Endothelial cell of umbilical vein (primary cell): ENCODE measurements around the gene GNPAT. TPM values are rescaled to one million over a fixed set of nuclear protein-coding genes. Genes with fewer than 3 reads are reported as not detected.

Experiments used
- BruUV-seq: library from RNA; stranded (reverse); fragments of 400-500 nt; replicated peaks from 2 replicates; lab custom pipeline; 2021; lab: Mats Ljungman, UMichigan
- CTCF ChIA-PET: fragments of 300-600, 350-600 bp; sonication (Branson Sonifier 250); formaldehyde crosslinking; loops from one replicate; lab custom pipeline; 2021; ENCODE audit warnings: antibody characterized with exemption, inconsistent platforms; lab: Charles Lee
- POLR2A ChIA-PET: fragments of 300-600, 350-600 bp; sonication (Branson Sonifier 250); formaldehyde crosslinking; loops from one replicate; lab custom pipeline; 2021; ENCODE audit warnings: antibody characterized with exemption, inconsistent platforms; lab: Charles Lee
- DNase-seq: peaks from one replicate; pipeline ENCODE4 v3.0.0-alpha.2; 2011; ENCODE audit warnings: low read depth, low spot score
- FAIRE-seq: peaks from 2 replicates; lab custom pipeline; 2011; peaks lifted over from hg19 to GRCh38; lab: Jason Lieb, UNC
- H2AFZ ChIP-seq: 2 replicates; pipeline ENCODE4 v1.6.0; 2012; ENCODE audit warnings: low read depth, low read length, control low read depth, inconsistent platforms
- H3K27ac ChIP-seq: 2 replicates; pipeline ENCODE4 v1.5.1; 2011; ENCODE audit warnings: low read depth, mild to moderate bottlenecking, control low read depth, low read length, moderate library complexity; ENCODE audit not compliant: insufficient read depth
- H3K27me3 ChIP-seq, 2 experiments: 2 replicates each; pipeline versions ENCODE4 v1.6.0 to v1.6.1; 2011; ENCODE audit warnings: low read length in 2 of 2, mixed read lengths in 1 of 2; ENCODE audit not compliant: control insufficient read depth in 2 of 2, insufficient read depth in 2 of 2
- H3K36me3 ChIP-seq, 2 experiments: 2 replicates in 1 of 2; 3 replicates in 1 of 2; pipeline ENCODE4 v1.5.1; 2011; ENCODE audit warnings: low read length in 2 of 2, mild to moderate bottlenecking in 1 of 2, moderate library complexity in 1 of 2; ENCODE audit not compliant: control insufficient read depth in 2 of 2, insufficient read depth in 2 of 2; ENCODE audit errors: extremely low read depth in 1 of 2
- H3K4me1 ChIP-seq: 3 replicates; pipeline ENCODE4 v1.5.1; 2011; ENCODE audit warnings: mild to moderate bottlenecking, low read length; ENCODE audit not compliant: control insufficient read depth, insufficient read depth; ENCODE audit errors: extremely low read depth
- H3K4me2 ChIP-seq: 2 replicates; pipeline ENCODE4 v1.6.1; 2011; ENCODE audit warnings: low read length, control low read depth, mixed read lengths; ENCODE audit not compliant: insufficient read depth
- H3K4me3 ChIP-seq, 3 experiments: fragments of 200-600 bp in 1 of 3; sonication (generic), shearing (Covaris generic) in 1 of 3; replicated peaks in 1 of 3; 2 replicates each; pipeline ENCODE4 v1.5.1; 2011 to 2016; ENCODE audit warnings: control low read depth in 3 of 3, low read length in 3 of 3, mild to moderate bottlenecking in 2 of 3, inconsistent platforms in 1 of 3, low read depth in 1 of 3, moderate library complexity in 1 of 3; ENCODE audit not compliant: insufficient read depth in 1 of 3
- H3K79me2 ChIP-seq: 2 replicates; pipeline ENCODE4 v1.6.0; 2012; ENCODE audit warnings: low read length, inconsistent platforms; ENCODE audit not compliant: control insufficient read depth, insufficient read depth
- H3K9ac ChIP-seq: replicated peaks from 2 replicates; pipeline ENCODE3; 2011; ENCODE audit warnings: low read length, control low read depth; ENCODE audit not compliant: insufficient read depth; ENCODE audit errors: extremely low read depth
- H3K9me1 ChIP-seq: replicated peaks from 3 replicates; pipeline ENCODE4 v1.6.0; 2011; ENCODE audit warnings: mild to moderate bottlenecking, low read length; ENCODE audit not compliant: control insufficient read depth, insufficient read depth; ENCODE audit errors: extremely low read depth
- H3K9me3 ChIP-seq: replicated peaks from 2 replicates; pipeline ENCODE4 v1.5.1; 2012; ENCODE audit warnings: low read length, inconsistent platforms; ENCODE audit not compliant: control insufficient read depth, insufficient read depth
- H4K20me1 ChIP-seq: replicated peaks from 2 replicates; pipeline ENCODE3; 2011; ENCODE audit warnings: mild to moderate bottlenecking, low read length; ENCODE audit not compliant: control insufficient read depth, insufficient read depth; ENCODE audit errors: extremely low read depth
- CTCF ChIP-seq, 2 donors: IDR thresholded peaks; 1 replicate in 1 of 2; 2 replicates in 1 of 2; pipeline ENCODE4 v1.5.1; 2011; ENCODE audit warnings: low read length in 2 of 2, mild to moderate bottlenecking in 2 of 2, moderate library complexity in 2 of 2, control low read depth in 1 of 2, inconsistent platforms in 1 of 2, low read depth in 1 of 2; ENCODE audit not compliant: insufficient read depth in 1 of 2; ENCODE audit errors: extremely low read depth in 1 of 2
- EZH2 ChIP-seq: IDR thresholded peaks from 2 replicates; pipeline ENCODE4 v1.6.1; 2012; ENCODE audit warnings: borderline replicate concordance, low read depth, mild to moderate bottlenecking, moderate library complexity, low read length, inconsistent platforms; ENCODE audit not compliant: severe bottlenecking
- FOS ChIP-seq: IDR thresholded peaks from 2 replicates; pipeline ENCODE4 v1.6.1; 2011; ENCODE audit warnings: mild to moderate bottlenecking, low read length, moderate library complexity, borderline replicate concordance; ENCODE audit not compliant: insufficient read depth
- GATA2 ChIP-seq: IDR thresholded peaks from 2 replicates; pipeline ENCODE4 v1.7.0; 2011; ENCODE audit warnings: low read depth, mild to moderate bottlenecking, moderate library complexity, mixed read lengths, low read length; ENCODE audit not compliant: insufficient read length, insufficient read depth
- MAX ChIP-seq: IDR thresholded peaks from 2 replicates; pipeline ENCODE4 v1.6.1; 2011; ENCODE audit not compliant: insufficient read depth, insufficient read length
- dilution Hi-C: fragments of 300-500 bp; cut with MboI; formaldehyde crosslinking; loops from one replicate; pipeline ENCODE4 v1.15.0; 2019; ENCODE audit warnings: low sequenced_read_pairs; ENCODE audit not compliant: extremely low pct_ligation_motif_present
- intact Hi-C: fragments of 100-400 bp; cut with micrococcal nuclease; formaldehyde crosslinking; loops from one replicate; pipeline ENCODE4 v1.10.0; 2022
- polyA plus RNA-seq, 4 experiments: library from polyadenylated mRNA; depleted of rRNA in 3 of 4; stranded (reverse) in 3 of 4; unstranded in 1 of 4; fragments of >200 nt; gene quantifications; 2 replicates each; pipeline versions ENCODE4 v1.2.1 to v1.2.3, GENCODE V29; 2011 to 2012; ENCODE audit warnings: missing spikeins in 1 of 4
- total RNA-seq: library from RNA; stranded (reverse); gene quantifications from 2 replicates; pipeline ENCODE4 v1.2.3, GENCODE V29; 2021

Gene GNPAT
- total and polyA plus RNA-seq, 2 donors (not counting 3 experiments of a cell fraction or from before 2014, with no cell fraction given) = 18.9 to 51.4 TPM

DNA sequence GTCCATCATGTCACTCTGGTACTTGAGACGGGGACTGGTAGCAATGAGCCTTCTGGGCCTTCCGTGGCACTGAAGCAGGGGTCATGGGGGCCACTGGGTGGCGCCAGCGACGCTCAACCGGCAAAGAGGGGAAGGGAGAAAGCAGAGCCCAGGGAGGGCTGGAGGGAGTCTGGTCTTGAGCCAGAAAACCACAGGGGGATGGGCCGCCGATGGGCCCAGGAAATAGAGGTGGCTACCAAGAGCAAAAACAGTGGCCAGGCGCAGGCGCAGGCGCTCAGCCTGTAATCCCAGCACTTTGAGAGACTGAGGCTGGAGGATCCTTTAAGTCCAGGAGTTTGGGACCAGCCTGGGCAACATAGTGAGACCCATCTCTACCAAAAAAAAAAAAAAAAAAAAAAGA is 74.9 kb downstream of the GNPAT start:
- H3K9me3 ChIP-seq = no peaks in the 10 kb centered on the region
- H4K20me1 ChIP-seq = no peaks in the 10 kb centered on the region
- no peak overlapping the region for H2AFZ ChIP-seq
- no peak overlapping the region for H3K4me2 ChIP-seq
- H3K27ac ChIP-seq = no peak overlapping the region
- no peak for TF ChIP-seq FOS
- peak; percentile 70 to 83 for TF ChIP-seq CTCF (IDR thresholded peaks at IDR 0.05; ENCODE audit: extremely low read depth in 1 of 2, insufficient read depth in 1 of 2, low read depth in 1 of 2, low read length in 2 of 2)
- no peak for TF ChIP-seq EZH2
- H3K27me3 ChIP-seq = no peaks in the 10 kb centered on the region
- no peak overlapping the region for H3K4me3 ChIP-seq
- intact Hi-C loops (loop anchor here (1.0 to 5.0 kb wide), 6 partner anchors 21 to 288 kb away; partner anchors contain the start of genes EXOC8 and GNPAT), dilution Hi-C loops (no loop called here)
- peak; percentile 59 for DNase-seq
- no peak overlapping the region for H3K9ac ChIP-seq
- no peaks in the 10 kb centered on the region for H3K4me1 ChIP-seq
- FAIRE-seq = peak; percentile 64
- no TSS peak for BruUV-seq
- no peaks in the 10 kb centered on the region for H3K79me2 ChIP-seq
- ChIA-PET POLR2A (interaction anchor here (0.6 kb wide), 1 partner anchor 22 kb away, joined by 3 read pairs; the partner anchor contains the start of gene EXOC8), CTCF (interaction anchor here (0.8 to 2.2 kb wide), 14 partner anchors 10 to 1838 kb away, joined by 3 to 11 read pairs (median 4); partner anchors contain the start of genes EXOC8 and SPRTN)
- H3K9me1 ChIP-seq = no peaks in the 10 kb centered on the region
- no peaks in the 10 kb centered on the region for H3K36me3 ChIP-seq

GRCh38 chr1:231317306-231318014 is 76.4 kb downstream of the GNPAT start:
- no peaks in the 10 kb centered on the region for H4K20me1 ChIP-seq
- no peak overlapping the region for H3K27ac ChIP-seq
- no peaks in the 10 kb centered on the region for H3K27me3 ChIP-seq
- no peak overlapping the region for H3K9ac ChIP-seq
- dilution Hi-C loops = no loop called here
- no peaks in the 10 kb centered on the region for H3K9me1 ChIP-seq
- H3K36me3 ChIP-seq = no peaks in the 10 kb centered on the region
- DNase-seq = no peak
- BruUV-seq = no TSS peak
- intact Hi-C loops = loop anchor here (2.0 to 5.0 kb wide), 2 partner anchors 19 to 75 kb away; partner anchors contain the start of genes EXOC8 and GNPAT
- no peak overlapping the region for H3K4me3 ChIP-seq
- no peaks in the 10 kb centered on the region for H3K9me3 ChIP-seq
- no peaks in the 10 kb centered on the region for H3K79me2 ChIP-seq
- no peaks in the 10 kb centered on the region for H3K4me1 ChIP-seq
- ChIA-PET POLR2A (no interaction called here), CTCF (interaction anchor here (0.6 to 2.0 kb wide), 5 partner anchors 16 to 285 kb away, joined by 3 to 5 read pairs (median 4); no protein-coding TSS in a partner anchor)
- no peak overlapping the region for H3K4me2 ChIP-seq
- no peak overlapping the region for H2AFZ ChIP-seq
- TF ChIP-seq GATA2 = no peak
- no peak for TF ChIP-seq MAX
- no peak for TF ChIP-seq CTCF (IDR thresholded peaks at IDR 0.05; ENCODE audit: extremely low read depth in 1 of 2, insufficient read depth in 1 of 2, low read depth in 1 of 2, low read length in 2 of 2)
- no peak for FAIRE-seq
